Astrocyte (in vitro differentiated cells and primary cell): ENCODE results near the gene WDR59.

ENCODE experiments used
- EZH2 ChIP-seq: IDR thresholded peaks from 2 replicates; pipeline ENCODE4 v1.6.1; 2012; ENCODE audit warnings: mild to moderate bottlenecking, low read length, inconsistent platforms; ENCODE audit not compliant: insufficient read depth
- TF ChIP-seq, protein P1 (sequence below): IDR thresholded peaks from 2 replicates; pipeline ENCODE4 v1.5.1; 2011; ENCODE audit warnings: low read depth, mild to moderate bottlenecking, inconsistent platforms, low read length, moderate library complexity; ENCODE audit not compliant: insufficient read depth

DNA sequence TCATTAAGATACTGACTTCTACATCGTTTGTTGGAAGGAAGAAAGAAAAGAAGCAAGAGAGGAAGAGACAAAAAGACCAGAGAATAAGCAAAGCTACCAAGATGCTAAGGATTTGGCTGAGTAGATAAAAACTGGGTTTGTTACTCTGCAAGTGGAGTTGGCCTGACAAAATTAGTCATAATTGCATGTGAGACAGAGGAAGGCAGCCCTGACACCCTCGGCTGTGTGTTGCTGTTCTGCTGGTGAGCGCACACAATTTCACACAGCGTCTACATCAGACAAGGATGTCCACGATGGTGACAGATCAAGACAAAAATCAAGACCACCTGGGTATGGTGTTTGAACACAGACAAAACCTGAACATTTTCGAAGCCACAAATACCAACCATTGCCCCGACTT, 134.9 kb downstream of the WDR59 start:
- TF ChIP-seq, protein P1, sequence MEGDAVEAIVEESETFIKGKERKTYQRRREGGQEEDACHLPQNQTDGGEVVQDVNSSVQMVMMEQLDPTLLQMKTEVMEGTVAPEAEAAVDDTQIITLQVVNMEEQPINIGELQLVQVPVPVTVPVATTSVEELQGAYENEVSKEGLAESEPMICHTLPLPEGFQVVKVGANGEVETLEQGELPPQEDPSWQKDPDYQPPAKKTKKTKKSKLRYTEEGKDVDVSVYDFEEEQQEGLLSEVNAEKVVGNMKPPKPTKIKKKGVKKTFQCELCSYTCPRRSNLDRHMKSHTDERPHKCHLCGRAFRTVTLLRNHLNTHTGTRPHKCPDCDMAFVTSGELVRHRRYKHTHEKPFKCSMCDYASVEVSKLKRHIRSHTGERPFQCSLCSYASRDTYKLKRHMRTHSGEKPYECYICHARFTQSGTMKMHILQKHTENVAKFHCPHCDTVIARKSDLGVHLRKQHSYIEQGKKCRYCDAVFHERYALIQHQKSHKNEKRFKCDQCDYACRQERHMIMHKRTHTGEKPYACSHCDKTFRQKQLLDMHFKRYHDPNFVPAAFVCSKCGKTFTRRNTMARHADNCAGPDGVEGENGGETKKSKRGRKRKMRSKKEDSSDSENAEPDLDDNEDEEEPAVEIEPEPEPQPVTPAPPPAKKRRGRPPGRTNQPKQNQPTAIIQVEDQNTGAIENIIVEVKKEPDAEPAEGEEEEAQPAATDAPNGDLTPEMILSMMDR, result no peak
- no peak for TF ChIP-seq EZH2
